Putamen (tissue), 1 donor: Measurements from ENCODE around the gene ABCG1.

Source experiments
- DNase-seq: peaks from one replicate; pipeline ENCODE4 v3.0.0-alpha.2; 2016; ENCODE audit warnings: low spot score

The ABCG1 gene

DNA sequence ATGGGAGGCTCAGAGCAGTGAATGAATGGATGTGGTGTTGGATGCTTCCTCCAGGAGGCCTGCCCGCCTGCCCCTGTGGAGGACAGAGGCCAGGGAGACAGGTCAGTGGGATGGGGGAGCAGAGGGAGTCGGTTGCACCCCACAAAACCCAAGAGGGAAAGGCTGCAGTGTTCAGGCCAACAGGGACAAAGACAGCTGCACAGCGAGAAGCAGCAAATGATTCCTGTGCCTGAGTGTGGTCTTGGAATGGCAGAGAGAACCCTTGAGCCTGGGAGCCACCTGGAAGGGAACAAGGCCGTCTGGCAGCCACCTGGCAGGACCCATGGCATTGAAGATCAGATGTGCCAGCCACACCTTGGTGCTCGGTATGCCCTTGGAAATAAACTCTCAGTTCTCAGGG, 88.2 kb downstream of the ABCG1 start:
- DNase-seq = no peak

DNA sequence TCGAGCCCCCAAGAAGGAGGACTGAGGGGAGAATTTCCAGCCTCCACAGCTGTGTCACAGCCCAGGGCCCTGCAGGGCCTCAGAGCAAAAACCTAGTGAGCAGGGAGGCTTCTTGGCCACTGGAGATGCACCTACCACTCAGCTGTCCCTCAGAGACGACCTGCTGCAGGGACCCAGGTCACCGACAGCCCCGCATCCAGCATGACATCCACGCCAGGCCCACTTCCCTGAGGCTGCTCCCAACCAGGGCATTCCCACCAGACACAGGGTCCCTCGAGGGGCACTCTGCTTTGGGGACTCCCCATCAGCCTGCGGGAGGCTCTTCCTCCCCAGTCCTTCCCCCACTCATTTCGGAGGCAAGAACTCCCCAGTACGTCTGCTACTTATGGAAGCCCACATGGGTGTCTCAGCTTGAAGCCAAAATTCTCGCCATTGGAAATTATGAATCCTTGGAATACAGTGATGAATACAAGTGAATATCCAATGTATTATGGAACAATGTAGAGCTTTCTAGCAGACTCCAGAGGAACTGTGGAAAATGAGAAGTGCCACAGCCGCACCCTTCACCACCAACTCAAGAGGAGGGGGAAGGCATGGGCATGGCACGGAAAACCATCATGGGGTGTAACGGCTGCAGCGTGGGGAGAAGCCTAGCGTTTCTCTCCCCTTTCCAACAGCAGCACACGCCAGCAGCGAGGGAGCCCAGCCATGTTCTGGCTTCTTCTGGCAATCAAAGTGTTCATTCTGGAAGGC, 89.4 kb downstream of the ABCG1 start:
- no peak for DNase-seq

DNA sequence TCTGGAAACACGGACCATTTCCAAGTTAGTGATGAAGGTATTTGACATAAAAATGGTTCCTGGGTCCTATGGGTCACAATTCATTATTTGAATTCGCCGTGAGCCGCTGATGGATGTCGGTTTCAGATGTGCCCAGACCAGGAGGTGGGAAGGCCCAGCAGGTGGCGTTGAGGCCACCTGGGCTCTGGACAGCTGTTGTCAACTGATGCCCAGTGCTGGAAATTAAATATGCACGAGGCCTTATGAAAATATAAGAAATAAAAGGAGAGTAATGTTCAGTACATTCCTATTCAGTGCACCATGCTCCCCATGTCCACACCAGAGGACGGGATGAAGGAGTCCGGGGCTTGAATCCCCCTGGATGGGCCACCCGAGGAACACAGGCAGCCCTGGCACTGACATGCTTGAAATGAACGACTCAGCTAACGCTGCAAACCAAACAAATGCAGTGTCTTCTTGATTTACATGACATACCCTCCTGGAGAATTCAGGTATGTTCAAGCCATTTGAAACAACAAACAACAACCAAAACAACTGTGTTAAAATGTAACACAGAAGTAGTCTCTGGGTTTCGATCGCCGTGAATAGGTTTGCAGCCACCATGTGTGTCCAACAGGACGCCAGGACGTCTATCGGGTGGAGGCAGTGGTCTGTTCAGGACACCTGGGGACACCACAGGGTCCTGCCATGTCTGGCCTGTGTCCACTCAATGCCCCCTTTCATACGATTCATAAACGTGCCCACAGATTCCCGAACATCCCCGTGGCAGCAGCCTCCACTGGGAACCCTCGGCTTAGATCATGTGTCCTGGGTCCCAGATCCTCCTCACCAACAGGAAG, 90.2 kb downstream of the ABCG1 start:
- no peak for DNase-seq

DNA sequence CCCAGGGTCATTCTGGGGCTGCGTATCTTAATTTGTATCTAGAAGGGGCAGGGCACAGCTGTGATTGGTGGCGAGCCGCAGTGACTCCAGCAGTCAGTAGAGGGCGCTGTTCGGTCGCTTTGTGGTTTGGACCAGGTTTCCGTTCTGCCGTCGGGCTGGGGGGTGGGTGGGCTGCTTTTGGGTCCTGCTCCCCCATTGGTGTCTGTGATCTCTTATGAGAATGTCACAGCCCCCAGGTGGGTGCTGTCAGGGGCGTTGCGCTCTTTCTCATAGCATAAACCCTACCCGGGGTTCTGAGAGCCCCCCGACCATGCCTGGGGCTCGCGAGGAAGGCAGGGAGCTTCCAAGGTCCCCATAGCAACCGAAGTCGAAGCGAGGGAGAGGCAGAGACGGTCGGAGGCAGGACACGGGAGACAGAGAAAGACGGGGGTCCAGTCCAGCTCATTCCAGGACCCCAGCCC, 90.8 kb downstream of the ABCG1 start:
- DNase-seq = no peak

DNA sequence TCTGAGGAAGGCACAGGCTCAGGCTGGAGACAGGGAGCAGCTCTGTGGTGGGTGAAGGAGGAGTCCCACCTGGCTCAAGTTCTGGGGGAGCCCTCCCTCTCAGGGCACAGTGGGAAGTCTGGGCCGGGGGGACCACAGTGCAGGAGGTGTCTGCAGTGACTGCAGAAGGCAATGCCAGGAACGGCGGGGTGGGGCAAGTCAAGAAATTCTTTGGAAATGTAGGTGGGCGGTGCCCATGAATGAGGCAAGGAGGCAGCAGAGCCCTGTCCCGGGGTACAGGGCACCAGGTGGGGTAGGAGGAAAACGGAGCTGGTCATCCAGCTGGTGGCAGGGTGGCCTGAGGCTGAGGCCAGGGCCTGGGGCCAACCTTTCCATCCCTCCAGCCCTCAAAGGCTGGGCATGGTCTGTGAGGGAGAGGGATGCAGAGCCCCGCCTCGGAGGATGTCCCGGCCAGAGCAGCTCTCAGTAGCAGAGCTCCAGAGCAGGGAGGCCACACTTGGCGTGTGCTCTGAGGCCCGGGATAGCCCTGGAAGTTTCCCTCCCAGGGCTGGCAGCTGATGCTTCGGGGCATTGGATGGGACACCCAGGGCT, 91.6 kb downstream of the ABCG1 start:
- no peak for DNase-seq

DNA sequence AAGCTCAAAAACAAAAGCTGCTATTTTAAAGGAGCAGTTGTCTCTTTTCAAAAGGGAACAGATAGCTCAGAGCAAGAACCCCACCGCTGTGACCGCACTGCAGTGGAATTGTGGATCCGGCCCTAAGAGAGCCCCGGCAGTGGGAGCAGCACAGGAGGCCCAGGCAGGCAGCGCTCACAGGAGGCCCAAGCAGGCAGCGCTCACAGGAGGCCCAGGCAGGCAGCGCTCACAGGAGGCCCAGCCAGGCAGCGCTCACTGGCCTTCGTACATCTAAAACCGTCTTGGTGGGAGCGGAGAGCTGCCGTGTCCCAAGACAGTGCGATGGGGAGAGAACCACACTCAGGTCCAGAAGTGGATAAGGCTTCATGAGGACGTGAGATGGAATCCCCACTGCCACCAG, 92.2 kb downstream of the ABCG1 start:
- no peak for DNase-seq

DNA sequence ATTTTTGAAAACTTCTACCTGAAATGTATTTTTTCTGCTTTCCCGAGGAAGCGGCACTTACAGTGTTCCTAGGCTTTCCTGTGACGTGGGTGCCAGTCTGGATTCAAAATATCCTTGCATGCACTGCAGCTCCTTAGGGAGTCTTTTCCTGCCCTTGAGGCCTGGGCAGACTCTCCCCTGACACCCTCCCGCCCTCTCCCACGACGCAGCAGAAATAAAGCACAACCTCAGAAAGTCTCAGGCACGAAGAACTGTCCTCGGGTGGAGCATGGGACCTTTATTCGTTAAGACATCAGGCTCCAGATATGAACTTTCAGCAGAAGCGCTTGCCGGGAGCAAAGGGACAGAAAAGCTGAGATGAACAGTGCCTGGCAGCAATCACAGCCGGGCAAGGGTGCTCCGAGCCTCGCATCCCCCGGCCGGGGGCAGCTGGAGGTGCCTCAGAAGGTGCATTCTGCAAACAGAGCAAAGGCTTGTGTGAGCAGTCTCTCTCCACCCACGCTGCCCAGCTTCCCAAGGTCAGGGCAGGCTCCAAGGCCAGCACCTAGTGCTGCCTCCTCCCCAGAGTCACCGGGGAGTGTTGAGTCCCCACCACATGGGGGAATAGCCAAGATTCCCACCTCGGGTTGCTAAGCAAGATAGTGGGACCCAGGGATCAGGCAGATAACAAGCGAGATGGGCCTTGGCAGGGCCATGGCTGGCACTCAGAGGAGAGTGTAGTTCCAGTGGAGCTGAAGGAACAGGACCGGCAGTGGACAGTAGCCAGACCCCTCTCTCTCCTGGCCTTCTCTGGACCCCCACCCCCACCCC, 93.1 kb downstream of the ABCG1 start:
- no peak for DNase-seq

DNA sequence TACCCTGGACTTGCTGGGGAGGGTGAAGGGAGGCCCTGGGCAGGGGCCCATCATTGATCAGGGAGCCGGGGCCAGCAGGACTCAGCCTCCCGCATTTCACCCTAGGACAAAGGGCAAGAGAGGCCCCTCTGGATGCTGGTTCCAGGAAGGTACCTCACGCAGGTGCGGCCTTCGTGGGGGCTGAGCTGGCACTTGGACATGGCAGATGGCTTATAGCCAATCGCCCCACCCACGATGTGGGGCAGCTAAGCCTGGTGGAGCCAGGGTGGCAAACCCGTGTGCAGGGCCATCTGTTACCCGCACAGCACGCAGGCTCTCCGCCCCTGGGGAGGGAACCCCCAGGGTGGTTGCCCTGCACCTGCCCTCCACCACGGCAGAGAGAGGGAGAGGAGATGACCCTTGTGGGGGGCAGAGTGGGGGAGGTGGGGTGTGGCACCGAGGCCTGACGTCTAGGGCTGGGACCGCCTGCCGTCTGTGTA, 93.7 kb downstream of the ABCG1 start:
- no peak for DNase-seq

DNA sequence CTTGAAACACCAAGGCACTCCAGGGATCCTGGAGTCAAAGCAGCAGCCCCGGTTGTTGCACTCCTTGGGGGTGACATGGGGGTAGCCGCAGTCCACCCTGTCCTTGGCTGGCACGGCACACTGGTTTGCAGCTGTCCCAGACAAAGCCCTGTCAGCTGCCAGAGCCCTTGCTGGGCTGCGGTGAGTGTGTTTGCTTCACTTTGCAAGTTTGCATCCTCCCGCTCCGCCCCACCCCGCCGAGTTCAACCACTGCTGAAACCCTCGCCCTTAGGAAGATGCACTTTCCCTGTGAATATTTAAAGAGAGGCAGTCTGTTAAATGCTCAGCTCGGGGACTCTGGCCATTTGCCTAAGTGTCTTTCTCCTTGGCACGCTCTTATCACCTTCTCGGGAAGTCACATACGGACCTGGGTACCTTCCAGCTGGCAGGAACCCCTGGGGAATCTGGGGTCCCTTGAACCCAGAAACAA, 94.6 kb downstream of the ABCG1 start:
- DNase-seq = no peak

DNA sequence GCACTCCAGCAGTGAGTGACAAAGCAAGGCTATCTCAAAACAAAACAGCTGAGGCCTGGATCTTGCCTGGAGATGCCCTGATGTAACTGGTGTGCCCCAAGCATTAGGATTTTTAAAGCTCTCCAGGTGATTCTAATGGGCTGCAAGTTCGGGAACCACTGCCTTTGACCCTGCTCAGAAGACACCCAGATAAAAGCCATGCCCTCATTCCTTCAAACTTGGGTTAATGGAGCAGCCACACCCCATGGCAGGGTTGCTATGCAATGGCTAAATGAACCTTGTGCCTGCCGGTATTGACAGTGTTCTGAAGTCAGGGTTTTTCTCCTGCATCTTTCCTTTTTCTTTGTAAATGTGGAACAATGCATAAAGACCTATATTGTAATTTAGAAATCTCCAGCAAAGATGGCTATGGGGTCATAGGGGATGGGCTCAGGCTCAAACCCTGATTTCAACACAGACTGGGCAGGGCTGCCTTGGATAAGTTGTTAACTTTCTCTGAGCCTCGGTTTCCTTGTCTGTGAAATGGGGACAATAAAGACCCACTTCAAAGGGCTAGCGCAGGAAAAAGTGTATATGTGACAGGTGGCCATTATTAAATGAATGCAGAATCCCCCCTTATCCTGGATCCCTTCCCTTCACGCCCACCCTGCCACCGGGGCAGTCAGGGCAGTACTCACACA, 95.8 kb downstream of the ABCG1 start:
- no peak for DNase-seq

DNA sequence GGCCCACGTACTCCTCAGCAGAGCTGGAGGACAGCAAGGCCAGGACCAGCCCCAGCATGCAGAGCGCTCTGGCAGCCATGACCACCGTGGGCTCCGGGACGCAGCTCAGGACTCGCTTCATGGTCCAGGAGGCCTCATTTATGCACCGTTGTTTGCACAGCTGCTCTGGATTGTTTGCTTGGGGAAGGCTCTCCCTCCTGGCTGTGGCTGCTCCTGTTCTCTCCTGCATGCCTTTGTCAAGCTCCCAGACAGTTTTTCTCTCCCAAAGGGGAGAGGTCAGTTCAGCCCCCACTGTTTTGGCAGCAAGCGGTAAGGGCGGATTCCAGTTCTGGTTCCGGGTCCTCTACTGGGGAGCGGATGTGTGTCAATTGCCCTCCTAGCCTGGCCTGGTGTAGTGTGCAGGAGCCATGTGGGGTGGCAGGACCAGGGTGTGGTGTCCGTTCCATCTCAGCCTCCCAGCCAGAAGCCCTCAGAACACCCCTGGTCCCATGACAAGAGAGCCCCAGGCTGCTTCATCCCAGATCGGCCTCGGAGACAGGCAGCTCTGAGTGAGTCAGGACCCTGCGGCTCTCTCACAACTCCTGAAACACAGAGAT, 96.5 kb downstream of the ABCG1 start, which contains the start of gene TFF3:
TSS of gene TFF3 (minus strand) at position 114 of the 596 bp plus-strand sequence. CDS start at position 79, 35 bp downstream.
- DNase-seq = no peak

DNA sequence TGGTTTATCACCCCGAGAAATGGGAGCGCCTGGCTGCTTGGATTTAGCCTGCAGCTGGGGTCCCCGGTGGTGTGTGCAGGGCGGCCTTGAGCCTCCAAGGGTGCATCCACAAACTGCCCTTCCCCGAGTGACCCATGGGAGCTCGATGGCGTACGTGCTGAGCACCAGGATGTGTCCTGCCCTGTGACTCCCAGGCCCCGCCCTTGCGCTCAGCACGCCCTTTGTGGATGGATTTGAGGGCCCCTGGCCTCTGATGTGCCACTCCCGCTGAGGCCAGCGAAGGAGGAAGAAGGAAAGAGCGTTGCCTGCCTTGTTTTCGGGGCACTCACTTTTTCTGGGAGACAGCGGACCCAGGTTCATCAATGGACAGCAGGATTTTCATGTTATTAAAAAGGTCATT, 98.0 kb downstream of the ABCG1 start:
- DNase-seq = no peak

DNA sequence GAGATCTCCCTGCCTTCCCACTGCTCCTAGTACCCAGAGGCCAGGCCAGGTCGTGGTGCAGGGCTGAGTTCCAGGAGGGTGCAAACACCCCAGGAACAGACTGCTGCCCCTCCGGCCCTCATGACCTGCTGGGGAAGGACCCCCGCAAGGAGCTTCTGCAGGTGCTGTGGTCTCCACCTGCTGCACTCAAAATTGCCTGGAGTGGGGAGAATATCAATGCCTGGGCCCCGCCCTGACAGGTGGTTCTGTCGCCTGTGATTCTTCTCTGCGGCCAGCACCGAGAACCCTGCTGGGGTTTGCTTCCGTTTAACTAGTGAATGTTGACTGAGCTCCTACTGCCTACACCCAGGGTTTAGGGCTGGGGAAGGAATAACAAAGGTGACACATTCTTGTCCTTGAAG, 98.4 kb downstream of the ABCG1 start:
- no peak for DNase-seq

DNA sequence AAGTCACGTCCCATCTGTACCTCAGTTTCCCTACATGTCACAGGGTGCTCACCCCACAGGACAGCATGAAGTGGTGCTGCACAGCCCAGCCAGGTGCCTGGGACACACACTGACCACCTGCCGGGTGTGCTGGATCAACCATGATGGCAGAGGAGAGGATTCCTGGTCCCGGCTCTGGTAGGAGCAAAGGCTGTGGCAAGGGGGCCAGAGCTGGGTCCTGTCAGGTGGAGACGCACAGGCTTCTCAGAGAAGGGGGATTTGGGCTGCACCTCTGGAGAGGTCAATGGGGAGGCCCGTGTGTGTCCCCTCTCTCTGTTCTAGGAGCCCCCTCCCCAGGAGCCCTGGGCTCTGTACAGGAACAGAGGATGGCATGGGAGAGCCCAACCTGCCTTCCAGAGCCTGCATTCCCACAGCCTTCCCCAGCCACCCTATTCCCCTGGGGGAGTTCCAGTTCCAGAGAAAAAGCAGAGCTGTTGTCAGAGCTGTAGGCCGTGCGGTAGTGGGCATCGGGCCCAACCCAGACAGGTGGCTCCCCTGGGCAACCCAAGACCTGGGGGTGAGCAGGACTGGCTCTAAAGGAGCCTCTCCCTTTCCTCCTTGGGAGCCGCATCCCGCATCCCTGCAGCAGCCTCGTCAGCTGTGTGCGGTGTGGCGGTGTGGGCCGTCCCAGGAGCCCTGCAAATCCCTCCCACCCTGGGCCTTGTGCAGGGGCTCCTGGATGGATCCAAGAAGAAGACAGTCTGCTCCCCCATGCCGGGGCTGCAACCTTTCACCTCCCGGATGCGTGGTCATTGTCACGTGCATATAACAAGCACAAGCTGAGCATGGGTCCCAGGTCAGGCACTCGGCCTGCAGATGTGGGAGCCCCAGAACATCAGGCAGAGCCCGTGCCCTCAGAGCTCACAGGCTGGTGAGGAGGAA, 99.1 kb downstream of the ABCG1 start:
- DNase-seq = no peak

DNA sequence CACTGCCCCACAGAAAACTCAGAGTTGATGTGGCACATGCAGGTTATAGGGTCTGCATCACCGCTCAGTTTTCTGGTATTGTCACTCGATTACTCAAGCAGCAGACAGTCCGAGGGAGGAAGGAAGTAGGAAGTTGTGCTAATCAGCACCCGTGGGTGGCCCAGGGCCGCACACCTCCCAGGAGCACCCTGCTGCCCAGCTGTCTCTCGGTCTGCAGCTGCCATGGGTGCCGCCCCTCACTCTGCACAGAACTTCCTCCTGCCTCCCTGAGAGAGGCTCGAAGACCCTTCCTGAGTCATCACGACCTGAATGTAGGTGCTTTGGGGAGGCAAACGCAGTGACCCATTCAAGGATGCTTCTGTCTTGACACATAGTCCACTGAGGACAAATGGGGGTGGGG, 100.4 kb downstream of the ABCG1 start:
- DNase-seq = no peak

DNA sequence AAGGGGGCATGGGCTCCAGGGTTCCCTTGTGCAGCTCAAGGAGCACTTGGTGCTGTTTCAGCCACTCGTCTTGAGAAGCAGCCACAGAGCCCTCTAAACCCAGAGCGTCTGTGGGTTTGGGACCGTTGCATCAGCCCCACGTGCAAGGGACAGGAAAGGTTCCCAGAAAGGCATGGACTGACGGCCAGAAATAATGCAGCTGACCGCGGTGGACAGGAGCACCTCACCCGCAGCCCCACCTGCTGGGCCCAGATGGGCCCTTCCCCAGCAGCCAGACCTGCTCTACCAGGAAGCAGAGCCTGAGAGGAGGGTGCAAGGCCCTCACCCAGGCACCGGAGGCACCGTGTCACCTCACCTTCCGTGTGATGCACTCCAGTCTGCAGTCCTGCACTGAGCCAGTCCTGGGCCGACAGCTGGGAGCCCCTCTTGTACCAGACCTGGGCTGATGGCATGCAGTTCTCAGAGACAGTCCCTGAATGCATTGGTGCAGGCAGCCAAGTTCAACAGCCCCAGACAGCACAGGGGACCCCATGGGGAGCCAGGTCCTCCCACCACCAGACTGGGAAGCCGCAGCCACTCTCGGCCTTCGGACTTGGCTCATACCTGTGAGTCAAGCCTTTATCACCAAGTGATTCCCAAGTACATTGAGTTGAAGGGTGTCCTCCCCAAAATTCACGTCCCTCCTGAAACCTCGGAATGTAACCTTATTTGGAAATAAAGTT, 101.1 kb downstream of the ABCG1 start:
- no peak for DNase-seq

DNA sequence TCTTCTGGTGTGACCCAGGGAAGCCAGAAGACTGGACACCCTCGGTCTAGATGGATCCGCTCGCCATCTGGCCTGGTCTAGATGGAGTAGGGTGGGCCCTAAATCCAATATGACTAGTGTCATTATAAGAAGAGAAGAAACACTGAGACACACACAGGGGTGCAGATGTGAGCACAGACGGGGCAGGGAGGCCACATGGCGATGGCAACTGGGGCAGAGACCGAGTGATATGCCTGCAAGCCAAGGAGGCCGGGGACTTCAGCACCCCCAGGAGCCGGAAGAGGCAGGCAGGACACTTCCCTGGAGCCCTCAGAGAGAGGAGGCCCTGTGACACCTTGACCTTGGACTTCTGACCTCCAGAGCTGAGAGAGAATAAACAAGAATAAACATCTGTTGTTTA, 101.9 kb downstream of the ABCG1 start:
- no peak for DNase-seq

DNA sequence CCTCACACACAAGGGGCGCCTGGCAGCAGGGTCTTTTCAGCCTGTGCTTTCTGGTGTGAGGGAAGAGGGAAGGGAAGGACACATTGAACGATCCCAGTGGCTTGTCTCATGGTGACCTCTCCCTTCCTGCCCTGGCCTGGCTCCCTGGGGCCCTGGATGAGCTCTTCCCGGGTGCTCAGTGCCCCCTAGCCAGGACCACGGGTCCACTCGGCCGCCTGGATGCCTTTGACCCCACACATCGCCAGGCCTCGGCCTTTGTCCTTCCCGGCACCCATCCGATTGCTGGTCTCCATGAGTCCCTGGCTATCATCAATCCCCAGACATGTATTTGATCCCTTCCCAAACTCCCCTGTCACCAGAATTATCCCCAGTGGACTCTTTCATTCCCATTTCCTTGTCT, 102.3 kb downstream of the ABCG1 start:
- no peak for DNase-seq

DNA sequence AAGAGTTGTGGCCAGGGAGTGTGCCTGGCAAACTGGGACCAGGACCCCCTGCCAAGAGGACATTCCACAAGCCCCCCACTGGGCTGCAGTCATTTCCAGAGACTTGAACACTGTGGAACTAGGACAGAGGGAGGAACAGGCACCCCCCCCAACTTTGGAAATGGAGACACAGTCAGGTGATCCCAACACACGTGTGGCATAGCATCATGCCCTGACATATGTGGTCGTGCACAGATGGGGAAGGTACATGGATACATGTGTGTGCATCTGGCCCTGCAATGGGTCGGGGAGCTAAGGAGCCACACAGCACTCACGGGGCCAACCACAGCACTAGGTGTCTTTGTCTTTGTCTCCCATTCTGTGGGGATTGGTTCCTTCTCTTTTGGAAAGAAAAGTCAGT, 102.9 kb downstream of the ABCG1 start:
- no peak for DNase-seq
